Mammary epithelial cell (primary cell): Measurements from ENCODE around the gene PAWR.

ENCODE experiments used
- EZH2 ChIP-seq: IDR thresholded peaks from 2 replicates; pipeline ENCODE4 v1.6.1; 2012; ENCODE audit warnings: low read length, inconsistent platforms, borderline replicate concordance
- TF ChIP-seq, protein P1 (sequence below), 2 donors: IDR thresholded peaks in 1 of 2; conservative IDR thresholded peaks in 1 of 2; 2 replicates each; pipeline ENCODE4 v1.5.1; 2011 to 2012; ENCODE audit warnings: inconsistent platforms in 2 of 2, low read length in 2 of 2, mild to moderate bottlenecking in 2 of 2, control low read depth in 1 of 2, low read depth in 1 of 2; ENCODE audit not compliant: insufficient read depth in 1 of 2; ENCODE audit errors: extremely low read depth in 1 of 2

DNA sequence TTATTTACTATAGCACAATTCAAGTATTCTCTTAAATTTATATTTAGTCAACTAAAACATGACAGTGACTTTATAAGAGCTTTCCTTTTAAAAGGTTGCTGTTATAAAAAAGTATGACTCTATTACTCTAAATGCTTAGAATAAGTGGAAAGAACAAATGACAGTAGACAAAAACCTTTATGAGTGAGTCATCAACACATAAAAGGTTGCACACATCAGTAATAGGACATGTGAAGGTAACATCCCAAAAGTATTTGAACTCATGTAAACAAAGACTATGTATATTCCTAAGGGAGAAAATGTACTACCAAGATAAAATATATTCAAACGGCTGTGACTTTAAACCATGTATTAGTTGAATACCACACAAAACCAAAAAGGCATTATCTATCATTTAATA lies 98.8 kb downstream of the PAWR start:
- TF ChIP-seq, protein P1, sequence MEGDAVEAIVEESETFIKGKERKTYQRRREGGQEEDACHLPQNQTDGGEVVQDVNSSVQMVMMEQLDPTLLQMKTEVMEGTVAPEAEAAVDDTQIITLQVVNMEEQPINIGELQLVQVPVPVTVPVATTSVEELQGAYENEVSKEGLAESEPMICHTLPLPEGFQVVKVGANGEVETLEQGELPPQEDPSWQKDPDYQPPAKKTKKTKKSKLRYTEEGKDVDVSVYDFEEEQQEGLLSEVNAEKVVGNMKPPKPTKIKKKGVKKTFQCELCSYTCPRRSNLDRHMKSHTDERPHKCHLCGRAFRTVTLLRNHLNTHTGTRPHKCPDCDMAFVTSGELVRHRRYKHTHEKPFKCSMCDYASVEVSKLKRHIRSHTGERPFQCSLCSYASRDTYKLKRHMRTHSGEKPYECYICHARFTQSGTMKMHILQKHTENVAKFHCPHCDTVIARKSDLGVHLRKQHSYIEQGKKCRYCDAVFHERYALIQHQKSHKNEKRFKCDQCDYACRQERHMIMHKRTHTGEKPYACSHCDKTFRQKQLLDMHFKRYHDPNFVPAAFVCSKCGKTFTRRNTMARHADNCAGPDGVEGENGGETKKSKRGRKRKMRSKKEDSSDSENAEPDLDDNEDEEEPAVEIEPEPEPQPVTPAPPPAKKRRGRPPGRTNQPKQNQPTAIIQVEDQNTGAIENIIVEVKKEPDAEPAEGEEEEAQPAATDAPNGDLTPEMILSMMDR (conservative IDR thresholded peaks at IDR 0.05 in 1 of 2, IDR thresholded peaks at IDR 0.05 in 1 of 2; ENCODE audit: extremely low read depth in 1 of 2, insufficient read depth in 1 of 2, low read depth in 1 of 2, low read length in 2 of 2), result no peak
- TF ChIP-seq EZH2, result no peak
